Measurements from ENCODE around the gene C20orf96. TPM values are rescaled to one million over a fixed set of nuclear protein-coding genes. Genes with fewer than 3 reads are reported as not detected.

C20orf96 gene
- total RNA-seq, 2 experiments from 2014 or later = 9.6 to 11.7 TPM

- peaks cover 8% of the 10 kb centered on the region for H3K36me3 Mint-ChIP-seq
- H3K9me3 Mint-ChIP-seq = no peaks in the 10 kb centered on the region
- H3K4me3 Mint-ChIP-seq = peak within 1 kb of the TSS; percentile 90
- peaks cover 27% of the 10 kb centered on the region for H3K4me1 Mint-ChIP-seq
- DNase-seq (peak; percentile 99), ATAC-seq (ENCODE audit: low read depth) (peak; percentile 65)
- POLR2A ChIA-PET = interaction anchor here (1.0 to 5.3 kb wide), 6 partner anchors 13 to 82 kb away, joined by 3 to 84 read pairs (median 4); partner anchors contain the start of gene ZCCHC3
- H3K27ac Mint-ChIP-seq = peak within 1 kb of the TSS; percentile 92
- no peaks in the 10 kb centered on the region for H3K27me3 Mint-ChIP-seq
These were observed 34.7 kb upstream of the C20orf96 start, which contains the start of gene SOX12 for GRCh38 chr20:325045-325888. SOX12 (plus strand) TSS chr20:325552; CDS start chr20:325925, 373 bp downstream.

- DNase-seq = peak; percentile 97
- POLR2A ChIA-PET = interaction anchor here (0.6 to 5.3 kb wide), 5 partner anchors 12 to 105 kb away, joined by 3 to 84 read pairs (median 6); partner anchors contain the start of gene ZCCHC3
- H3K4me3 Mint-ChIP-seq = peak overlapping the region; percentile 90
- H3K4me1 Mint-ChIP-seq = peaks cover 24% of the 10 kb centered on the region
- peaks cover 8% of the 10 kb centered on the region for H3K36me3 Mint-ChIP-seq
- H3K27ac Mint-ChIP-seq = peak overlapping the region; percentile 92
- peak; percentile 57 for ATAC-seq (ENCODE audit: low read depth)
- no peaks in the 10 kb centered on the region for H3K9me3 Mint-ChIP-seq
- no peaks in the 10 kb centered on the region for H3K27me3 Mint-ChIP-seq
These were observed 33.9 kb upstream of the C20orf96 start for GRCh38 chr20:324177-325044.

- H3K27me3 Mint-ChIP-seq = no peaks in the 10 kb centered on the region
- H3K4me3 Mint-ChIP-seq = no peak overlapping the region
- peaks cover 3% of the 10 kb centered on the region for H3K4me1 Mint-ChIP-seq
- ATAC-seq (ENCODE audit: low read depth) (no peak), DNase-seq (no peak)
- H3K9me3 Mint-ChIP-seq = no peaks in the 10 kb centered on the region
- H3K27ac Mint-ChIP-seq = no peak overlapping the region
- POLR2A ChIA-PET = no interaction called here
- H3K36me3 Mint-ChIP-seq = peaks cover 6% of the 10 kb centered on the region
These were observed 25.9 kb upstream of the C20orf96 start for GRCh38 chr20:316316-317068.

GRCh38 chr20:313948-314347 is 23.4 kb upstream of the C20orf96 start:
- H3K27ac Mint-ChIP-seq = no peak overlapping the region
- H3K9me3 Mint-ChIP-seq = no peaks in the 10 kb centered on the region
- H3K36me3 Mint-ChIP-seq = no peaks in the 10 kb centered on the region
- POLR2A ChIA-PET = no interaction called here
- ATAC-seq (ENCODE audit: low read depth) (no peak), DNase-seq (no peak)
- peaks cover 18% of the 10 kb centered on the region for H3K4me1 Mint-ChIP-seq
- H3K4me3 Mint-ChIP-seq = no peak overlapping the region
- H3K27me3 Mint-ChIP-seq = no peaks in the 10 kb centered on the region

GRCh38 chr20:313402-313801 is 22.9 kb upstream of the C20orf96 start:
- Mint-ChIP-seq H3K36me3 (no peaks in the 10 kb centered on the region), H3K9me3 (no peaks in the 10 kb centered on the region), H3K27ac (no peak overlapping the region), H3K4me1 (peaks cover 18% of the 10 kb centered on the region), H3K27me3 (no peaks in the 10 kb centered on the region), H3K4me3 (no peak overlapping the region)
- no peak for DNase-seq
- POLR2A ChIA-PET = interaction anchor here (1.0 kb wide), 1 partner anchor 16 kb away, joined by 3 read pairs; the partner anchor contains the start of gene ZCCHC3
- ATAC-seq (ENCODE audit: low read depth) = no peak

GRCh38 chr20:312866-313265 is 22.3 kb upstream of the C20orf96 start:
- no peak for DNase-seq
- H3K27ac Mint-ChIP-seq = no peak overlapping the region
- POLR2A ChIA-PET = interaction anchor here (1.0 to 1.4 kb wide), 2 partner anchors 12 to 15 kb away, joined by 3 to 7 read pairs; partner anchors contain the start of genes SOX12 and ZCCHC3
- no peak overlapping the region for H3K4me3 Mint-ChIP-seq
- H3K36me3 Mint-ChIP-seq = no peaks in the 10 kb centered on the region
- no peaks in the 10 kb centered on the region for H3K27me3 Mint-ChIP-seq
- no peak for ATAC-seq (ENCODE audit: low read depth)
- H3K4me1 Mint-ChIP-seq = peaks cover 18% of the 10 kb centered on the region
- H3K9me3 Mint-ChIP-seq = no peaks in the 10 kb centered on the region

- Mint-ChIP-seq H3K4me1 (peaks cover 18% of the 10 kb centered on the region), H3K27ac (no peak overlapping the region), H3K4me3 (no peak overlapping the region), H3K27me3 (no peaks in the 10 kb centered on the region), H3K9me3 (no peaks in the 10 kb centered on the region), H3K36me3 (no peaks in the 10 kb centered on the region)
- ATAC-seq (ENCODE audit: low read depth) = no peak
- DNase-seq = no peak
- POLR2A ChIA-PET = interaction anchor here (0.8 to 1.4 kb wide), 2 partner anchors 13 to 17 kb away, joined by 3 to 7 read pairs; partner anchors contain the start of gene SOX12
These were observed 21.5 kb upstream of the C20orf96 start for GRCh38 chr20:312067-312466.

GRCh38 chr20:311609-312008 is 21.1 kb upstream of the C20orf96 start:
- H3K27ac Mint-ChIP-seq = no peak overlapping the region
- no peaks in the 10 kb centered on the region for H3K9me3 Mint-ChIP-seq
- H3K27me3 Mint-ChIP-seq = no peaks in the 10 kb centered on the region
- no peak for ATAC-seq (ENCODE audit: low read depth)
- no peak for DNase-seq
- no peaks in the 10 kb centered on the region for H3K36me3 Mint-ChIP-seq
- POLR2A ChIA-PET = interaction anchor here (0.8 to 4.6 kb wide), 3 partner anchors 13 to 18 kb away, joined by 3 to 32 read pairs (median 7); partner anchors contain the start of genes SOX12 and ZCCHC3
- H3K4me1 Mint-ChIP-seq = peaks cover 18% of the 10 kb centered on the region
- H3K4me3 Mint-ChIP-seq = no peak overlapping the region

GRCh38 chr20:310645-311044 is 20.1 kb upstream of the C20orf96 start:
- POLR2A ChIA-PET = interaction anchor here (0.7 to 4.6 kb wide), 5 partner anchors 13 to 1336 kb away, joined by 3 to 32 read pairs (median 5); partner anchors contain the start of gene ZCCHC3
- Mint-ChIP-seq H3K36me3 (no peaks in the 10 kb centered on the region), H3K27ac (peak overlapping the region; percentile 79), H3K4me3 (peak overlapping the region; percentile 85), H3K9me3 (no peaks in the 10 kb centered on the region), H3K4me1 (peaks cover 18% of the 10 kb centered on the region), H3K27me3 (no peaks in the 10 kb centered on the region)
- no peak for DNase-seq
- ATAC-seq (ENCODE audit: low read depth) = no peak

- peak overlapping the region; percentile 85 for H3K4me3 Mint-ChIP-seq
- no peaks in the 10 kb centered on the region for H3K9me3 Mint-ChIP-seq
- no peaks in the 10 kb centered on the region for H3K27me3 Mint-ChIP-seq
- H3K27ac Mint-ChIP-seq = peak overlapping the region; percentile 79
- no peaks in the 10 kb centered on the region for H3K36me3 Mint-ChIP-seq
- peaks cover 18% of the 10 kb centered on the region for H3K4me1 Mint-ChIP-seq
- POLR2A ChIA-PET = interaction anchor here (0.7 to 4.6 kb wide), 6 partner anchors 12 to 1337 kb away, joined by 3 to 32 read pairs (median 4); partner anchors contain the start of genes SOX12 and ZCCHC3
- DNase-seq (peak; percentile 89), ATAC-seq (ENCODE audit: low read depth) (peak; percentile 100)
These were observed 19.5 kb upstream of the C20orf96 start for GRCh38 chr20:309841-310644.

GRCh38 chr20:309306-309840 is 18.8 kb upstream of the C20orf96 start:
- ATAC-seq (ENCODE audit: low read depth) = no peak
- H3K4me3 Mint-ChIP-seq = peak overlapping the region; percentile 53

More at GRCh38 chr20:309306-309840, 18.8 kb upstream of the C20orf96 start:
- peak overlapping the region; percentile 70 for H3K27ac Mint-ChIP-seq
- DNase-seq = no peak
- H3K4me1 Mint-ChIP-seq = peaks cover 18% of the 10 kb centered on the region
- H3K27me3 Mint-ChIP-seq = no peaks in the 10 kb centered on the region
- no peaks in the 10 kb centered on the region for H3K9me3 Mint-ChIP-seq
- no peaks in the 10 kb centered on the region for H3K36me3 Mint-ChIP-seq
- POLR2A ChIA-PET = interaction anchor here (1.3 to 4.6 kb wide), 3 partner anchors 12 to 17 kb away, joined by 3 to 32 read pairs (median 4); partner anchors contain the start of genes SOX12 and ZCCHC3
